Upper lobe of left lung (tissue), 6 donors: ENCODE results near the gene ZNF552. TPM values are rescaled to one million over a fixed set of nuclear protein-coding genes. Genes with fewer than 3 reads are reported as not detected.
"Not testable (repeated sequence)": the region's sequence is repeated elsewhere in the genome, so short reads cannot be mapped to it uniquely, and the experiment has no call there.

Source experiments
- ATAC-seq, 2 donors: fragments of 200-7000 bp; cut with Tn5 transposase; one replicate each; pipeline ENCODE4 v1.9.1; 2022; ENCODE audit warnings: mild to moderate bottlenecking in 2 of 2, moderate library complexity in 2 of 2; ENCODE audit not compliant: low FRiP score in 2 of 2
- DNase-seq, 2 donors: peaks; one replicate each; pipeline ENCODE4 v3.0.0-alpha.2; 2019 to 2020
- H3K27ac ChIP-seq, 4 donors: fragments of 200-600 bp; sonication (generic); one replicate each; pipeline ENCODE4 v1.5.1; 2016 to 2019
- H3K27me3 ChIP-seq, 4 donors: fragments of 200-600 bp; sonication (generic); one replicate each; pipeline ENCODE4 v1.5.1; 2017 to 2019
- H3K36me3 ChIP-seq, 4 donors: fragments of 200-600 bp; sonication (generic); one replicate each; pipeline ENCODE4 v1.5.1; 2016 to 2019
- H3K4me1 ChIP-seq, 4 donors: fragments of 200-600 bp; sonication (generic); one replicate each; pipeline ENCODE4 v1.5.1; 2018 to 2019
- H3K4me3 ChIP-seq, 4 donors: fragments of 200-600 bp; sonication (generic); one replicate each; pipeline ENCODE4 v1.5.1; 2017 to 2019; ENCODE audit warnings: mild to moderate bottlenecking in 2 of 4, moderate library complexity in 1 of 4
- H3K9me3 ChIP-seq, 4 donors: fragments of 200-600 bp; sonication (generic); one replicate each; pipeline ENCODE4 v1.5.1; 2018 to 2019
- EP300 ChIP-seq, 4 donors: sonication (generic); formaldehyde crosslinking; IDR thresholded peaks; one replicate each; pipeline ENCODE4 v1.5.1; 2017; ENCODE audit warnings: antibody characterized with exemption in 4 of 4, control low read depth in 2 of 4
- POLR2A ChIP-seq, 4 donors: fragments of 450-650 bp; IDR thresholded peaks; one replicate each; pipeline ENCODE4 v1.5.1; 2016 to 2017; ENCODE audit warnings: antibody characterized with exemption in 4 of 4, mild to moderate bottlenecking in 2 of 4
- POLR2AphosphoS5 ChIP-seq, 2 donors: sonication (generic); formaldehyde crosslinking; IDR thresholded peaks; one replicate each; pipeline ENCODE4 v1.5.1; 2017; ENCODE audit warnings: antibody characterized with exemption in 2 of 2
- WGBS, 2 donors: methylation state at CpG; one replicate each; pipeline ENCODE4 v1.1.5; 2017 to 2018; 5-methylcytosine and 5-hydroxymethylcytosine counted together
- total RNA-seq, 6 donors: library from RNA; depleted of rRNA in 4 of 6; stranded (reverse); fragments of >200 nt in 4 of 6; gene quantifications; one replicate each; pipeline versions ENCODE4 v1.1.0 to v1.2.1, GENCODE V29; 2016 to 2021
- TF ChIP-seq, protein P1 (sequence below), 6 experiments: fragments of 450-650 bp in 4 of 6; fragments of 200-600 bp in 2 of 6; sonication (generic) in 2 of 6; IDR thresholded peaks; one replicate each; pipeline ENCODE4 v1.5.1; 2016 to 2019; ENCODE audit warnings: antibody characterized with exemption in 6 of 6
- donor health status: DM: no; HTN: no; CAD: no; lungs with moderate emphysema.
- donor health status: DM: no; HTN: yes; CAD: no; lungs with severe emphysema.

The ZNF552 gene
- total RNA-seq, 6 donors from 2014 or later = 12.1 to 68.1 (median 21.0) TPM

DNA sequence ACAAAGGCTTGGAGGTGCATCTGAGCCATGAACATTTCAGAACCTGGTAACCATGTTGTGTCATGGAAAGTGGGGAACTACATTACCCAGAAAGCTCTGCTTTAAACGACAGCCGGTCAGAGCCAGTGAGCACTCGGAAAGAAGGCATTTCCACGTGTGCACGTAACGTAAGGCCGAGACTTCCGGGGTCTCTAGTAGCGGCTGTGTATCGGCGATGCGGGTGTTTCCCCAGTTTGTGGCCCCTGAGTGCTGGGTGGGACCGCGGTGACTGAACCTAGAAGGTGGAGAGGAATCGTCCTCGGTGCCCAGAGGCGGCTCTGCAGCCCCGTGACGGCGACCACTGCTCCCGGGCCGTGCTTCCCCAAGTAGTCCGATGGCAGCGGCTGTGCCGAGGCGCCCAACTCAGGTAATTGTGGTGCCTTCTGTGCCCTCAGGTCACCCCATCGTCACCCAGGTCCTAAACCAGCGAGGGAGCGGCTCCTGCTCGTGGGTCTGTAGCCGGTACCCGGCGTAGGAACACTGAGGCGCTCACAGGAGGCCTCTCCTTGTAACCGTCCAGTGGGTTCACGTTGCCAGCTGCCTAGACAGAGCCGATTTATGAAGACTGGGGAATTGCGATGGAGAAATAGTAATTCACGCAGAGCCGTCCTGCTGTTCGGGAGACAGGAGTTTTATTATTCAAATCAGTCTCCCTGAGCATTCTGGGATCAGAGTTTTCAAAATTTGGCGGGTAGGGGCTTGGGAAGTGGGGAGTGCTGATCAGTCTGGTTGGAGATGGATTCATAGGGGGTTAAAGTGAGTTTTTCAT, 35.2 kb upstream of the ZNF552 start, which contains the start of gene ZNF587:
TSS of gene ZNF587 (plus strand) at position 194 of the 808 bp plus-strand sequence. CDS start at position 374, 180 bp downstream.
- H3K9me3 ChIP-seq = peaks cover 0 to 10% (median 0%) of the 10 kb centered on the region in 4 donors
- peak within 1 kb of the TSS; percentile 58 to 85 (median 77) for H3K27ac ChIP-seq
- H3K36me3 ChIP-seq = peaks cover 0 to 17% (median 7%) of the 10 kb centered on the region in 4 donors
- DNase-seq (peak; percentile 82 to 88), ATAC-seq (peak; percentile 95 to 99)
- not testable (repeated sequence) for H3K27me3 ChIP-seq
- 2 to 3% methylated on average over 15 to 27 of the region's 42 CpGs for WGBS, 2 donors
- H3K4me3 ChIP-seq = peak within 1 kb of the TSS; percentile 76 to 86 (median 82)
- TF ChIP-seq POLR2A (IDR thresholded peaks at IDR 0.05) (peak in 1 of 4 donors; percentile 64), POLR2AphosphoS5 (IDR thresholded peaks at IDR 0.05) (peak; percentile 75 to 77)
- peaks cover 8 to 17% (median 10%) of the 10 kb centered on the region in 4 donors for H3K4me1 ChIP-seq

DNA sequence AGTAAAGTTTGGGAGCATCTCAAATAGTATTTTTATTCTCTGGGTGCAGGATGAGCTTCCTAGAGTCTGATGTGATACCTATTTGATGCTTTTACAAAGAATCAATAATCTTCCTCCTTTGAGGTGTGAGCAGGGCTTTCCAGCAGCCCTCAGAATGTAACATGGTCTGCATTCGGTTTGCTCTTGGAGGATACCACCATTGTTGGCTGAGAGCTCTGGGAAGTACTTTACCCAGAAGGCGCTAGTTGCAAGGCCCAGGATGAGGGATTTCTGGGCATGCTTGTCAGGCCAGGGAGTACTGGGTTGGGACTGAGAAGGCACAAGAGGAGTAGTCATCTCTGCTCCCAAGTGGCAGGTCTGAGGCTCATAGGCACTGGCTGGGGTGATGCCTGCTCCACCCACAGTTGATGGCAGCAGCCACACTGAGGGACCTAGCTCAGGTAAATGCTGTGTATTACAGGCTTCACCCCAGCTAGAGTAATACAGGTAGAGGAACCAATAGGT, 34.5 kb upstream of the ZNF552 start:
- H3K9me3 ChIP-seq, H3K27ac ChIP-seq, H3K27me3 ChIP-seq, DNase-seq, ATAC-seq: not testable (repeated sequence)
- 80 to 90% methylated on average over 1 to 2 of the region's 2 CpGs for WGBS, 2 donors
- peaks cover 0 to 20% (median 7%) of the 10 kb centered on the region in 4 donors for H3K36me3 ChIP-seq
- peak overlapping the region in 3 of 4 donors; percentile 76 to 83 (median 80) for H3K4me3 ChIP-seq
- peaks cover 8 to 17% (median 10%) of the 10 kb centered on the region in 4 donors for H3K4me1 ChIP-seq

DNA sequence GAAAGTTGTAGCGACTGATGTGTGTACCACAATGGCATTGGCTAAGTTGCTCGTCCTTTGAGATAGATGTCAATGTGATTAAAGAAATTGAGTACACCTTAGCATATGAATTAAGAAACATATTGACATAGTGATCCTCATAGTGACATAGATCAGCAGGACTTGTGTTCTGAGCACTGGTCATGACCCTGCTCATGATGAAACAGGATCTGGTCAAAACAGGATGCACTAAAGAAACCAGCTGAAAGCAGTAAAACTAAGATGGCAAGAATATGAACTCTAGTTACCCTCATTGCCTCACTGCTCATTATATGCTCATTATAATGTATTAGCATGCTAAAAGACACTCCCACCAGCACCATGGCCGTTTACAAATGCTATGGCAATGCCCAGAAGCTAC, 32.5 kb upstream of the ZNF552 start:
- not testable (repeated sequence) for ATAC-seq, H3K27me3 ChIP-seq, H3K4me3 ChIP-seq, DNase-seq, H3K27ac ChIP-seq, H3K9me3 ChIP-seq
- 66 to 79% methylated on average over 3 of the region's 3 CpGs for WGBS, 2 donors
- Histone ChIP-seq H3K4me1 (peaks cover 8 to 17% (median 10%) of the 10 kb centered on the region in 4 donors), H3K36me3 (peaks cover 0 to 18% (median 4%) of the 10 kb centered on the region in 4 donors)

DNA sequence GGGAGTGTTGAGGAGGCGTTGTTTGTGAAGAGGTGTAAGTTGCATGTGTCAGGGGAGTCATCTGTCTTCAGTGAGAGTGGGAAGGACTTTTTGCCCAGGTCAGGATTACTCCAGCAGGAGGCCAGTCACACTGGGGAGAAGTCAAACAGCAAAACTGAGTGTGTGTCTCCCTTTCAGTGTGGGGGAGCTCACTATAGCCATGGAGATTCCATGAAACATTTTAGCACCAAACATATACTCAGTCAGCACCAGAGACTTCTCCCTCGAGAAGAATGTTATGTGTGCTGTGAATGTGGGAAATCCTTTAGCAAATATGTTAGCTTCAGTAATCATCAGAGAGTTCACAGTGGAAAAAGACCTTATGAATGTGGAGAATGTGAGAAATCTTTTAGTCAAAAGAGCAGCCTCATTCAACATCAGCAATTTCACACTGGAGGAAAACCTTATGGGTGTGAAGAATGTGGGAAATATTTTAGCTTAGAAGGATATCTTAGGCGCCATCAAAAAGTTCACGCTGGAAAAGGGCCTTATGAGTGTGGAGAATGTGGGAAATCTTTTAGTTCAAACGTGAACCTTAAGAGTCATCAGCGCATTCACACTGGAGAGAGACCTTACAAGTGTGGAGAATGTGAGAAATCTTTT, 26.5 kb upstream of the ZNF552 start:
- Histone ChIP-seq H3K27me3 (no peaks in the 10 kb centered on the region), H3K9me3 (no peaks in the 10 kb centered on the region), H3K27ac (no peak overlapping the region), H3K4me3 (no peak overlapping the region), H3K4me1 (no peaks in the 10 kb centered on the region), H3K36me3 (peaks cover 0 to 52% (median 13%) of the 10 kb centered on the region in 4 donors)
- DNase-seq (no peak), ATAC-seq (no peak)
- no peak for TF ChIP-seq POLR2AphosphoS5 (IDR thresholded peaks at IDR 0.05)
- no peak for TF ChIP-seq POLR2A (IDR thresholded peaks at IDR 0.05)
- TF ChIP-seq, protein P1, sequence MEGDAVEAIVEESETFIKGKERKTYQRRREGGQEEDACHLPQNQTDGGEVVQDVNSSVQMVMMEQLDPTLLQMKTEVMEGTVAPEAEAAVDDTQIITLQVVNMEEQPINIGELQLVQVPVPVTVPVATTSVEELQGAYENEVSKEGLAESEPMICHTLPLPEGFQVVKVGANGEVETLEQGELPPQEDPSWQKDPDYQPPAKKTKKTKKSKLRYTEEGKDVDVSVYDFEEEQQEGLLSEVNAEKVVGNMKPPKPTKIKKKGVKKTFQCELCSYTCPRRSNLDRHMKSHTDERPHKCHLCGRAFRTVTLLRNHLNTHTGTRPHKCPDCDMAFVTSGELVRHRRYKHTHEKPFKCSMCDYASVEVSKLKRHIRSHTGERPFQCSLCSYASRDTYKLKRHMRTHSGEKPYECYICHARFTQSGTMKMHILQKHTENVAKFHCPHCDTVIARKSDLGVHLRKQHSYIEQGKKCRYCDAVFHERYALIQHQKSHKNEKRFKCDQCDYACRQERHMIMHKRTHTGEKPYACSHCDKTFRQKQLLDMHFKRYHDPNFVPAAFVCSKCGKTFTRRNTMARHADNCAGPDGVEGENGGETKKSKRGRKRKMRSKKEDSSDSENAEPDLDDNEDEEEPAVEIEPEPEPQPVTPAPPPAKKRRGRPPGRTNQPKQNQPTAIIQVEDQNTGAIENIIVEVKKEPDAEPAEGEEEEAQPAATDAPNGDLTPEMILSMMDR (IDR thresholded peaks at IDR 0.05) = no peak
- TF ChIP-seq EP300 (IDR thresholded peaks at IDR 0.05) = no peak
- 75 to 83% methylated on average over 5 to 6 of the region's 6 CpGs for WGBS, 2 donors

DNA sequence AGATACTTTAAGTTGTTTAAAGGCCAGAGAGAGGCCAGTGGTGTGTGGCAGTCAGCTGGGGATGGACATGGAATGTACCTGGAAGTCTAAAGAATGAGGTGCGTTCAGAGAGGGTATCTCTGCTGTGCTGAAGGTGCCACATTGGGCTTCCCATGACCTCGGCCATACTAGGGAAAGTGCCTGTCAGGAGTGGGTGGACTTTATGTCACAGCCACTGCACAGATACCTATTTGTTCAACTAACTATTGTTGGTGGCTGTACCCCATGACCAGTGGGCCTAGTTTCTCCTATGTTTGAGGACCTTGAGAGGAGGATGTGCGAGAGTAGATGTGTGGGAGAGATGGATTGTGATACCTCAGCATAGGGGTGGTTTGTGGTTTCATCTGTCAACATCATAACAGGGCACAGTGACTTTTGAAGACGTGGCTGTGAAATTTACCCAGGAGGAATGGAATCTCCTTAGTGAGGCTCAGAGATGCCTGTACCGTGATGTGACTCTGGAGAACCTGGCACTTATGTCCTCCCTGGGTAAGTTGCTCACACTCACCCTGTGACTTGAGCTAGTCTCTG, 24.0 kb upstream of the ZNF552 start:
- not testable (repeated sequence) for ATAC-seq, DNase-seq, H3K9me3 ChIP-seq, H3K4me1 ChIP-seq, H3K27me3 ChIP-seq, H3K27ac ChIP-seq, H3K4me3 ChIP-seq
- H3K36me3 ChIP-seq = peaks cover 0 to 47% (median 12%) of the 10 kb centered on the region in 4 donors
- WGBS, 2 donors = 76 to 88% methylated on average over 5 of the region's 5 CpGs

DNA sequence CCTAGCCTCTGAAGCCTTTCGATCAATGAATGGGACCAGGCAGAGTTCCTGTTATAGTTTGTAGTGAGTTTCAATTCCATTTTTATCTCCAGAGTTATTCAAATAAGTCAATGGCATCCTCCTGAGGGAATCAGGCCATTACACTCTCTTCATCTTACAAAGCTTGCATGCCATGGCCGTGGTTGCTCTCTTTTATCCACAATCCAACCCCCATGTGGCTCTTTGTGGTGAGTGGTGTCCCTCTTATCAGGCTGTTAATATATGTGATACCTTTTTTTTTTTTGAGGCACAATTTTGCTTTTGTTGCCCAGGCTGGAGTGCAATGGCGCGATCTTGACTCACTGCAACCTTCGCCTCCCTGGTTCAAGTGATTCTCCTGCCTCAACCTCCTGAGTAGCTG, 22.3 kb upstream of the ZNF552 start:
- not testable (repeated sequence) for ATAC-seq, H3K27me3 ChIP-seq, H3K4me1 ChIP-seq, DNase-seq, H3K9me3 ChIP-seq, H3K27ac ChIP-seq, H3K4me3 ChIP-seq
- peaks cover 0 to 33% (median 8%) of the 10 kb centered on the region in 4 donors for H3K36me3 ChIP-seq
- WGBS, 2 donors = 94 to 96% methylated on average over 5 of the region's 5 CpGs

DNA sequence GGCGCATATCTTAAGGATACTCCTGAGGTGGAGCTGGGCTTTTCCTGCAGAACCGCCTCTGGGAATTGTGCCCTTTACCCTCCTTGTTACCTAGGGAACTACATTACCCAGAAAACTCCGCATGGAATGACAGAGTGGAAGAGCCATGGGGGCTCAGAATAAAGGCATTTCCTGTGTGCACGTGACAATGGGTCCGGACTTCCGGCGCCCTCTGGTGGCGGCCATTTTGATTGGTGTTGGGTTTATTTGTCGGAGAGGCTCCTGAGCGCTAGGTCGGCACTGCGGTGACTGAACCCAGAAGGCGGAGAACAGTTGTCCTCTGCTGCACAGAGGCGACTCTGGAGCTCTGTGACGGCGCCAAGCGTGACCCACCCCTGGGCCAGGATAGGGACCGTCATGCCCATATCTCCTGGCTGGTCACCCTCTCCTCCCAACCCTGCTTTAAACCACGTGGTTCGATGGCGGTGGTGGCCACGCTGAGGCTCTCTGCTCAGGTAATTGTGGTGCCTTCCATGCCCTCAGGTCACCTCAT, 15.4 kb upstream of the ZNF552 start, which contains the start of gene ZNF587B:
TSS of gene ZNF587B (plus strand) at position 229 of the 532 bp plus-strand sequence. CDS start at position 459, 230 bp downstream.
- H3K27me3 ChIP-seq = no peaks in the 10 kb centered on the region
- peak within 1 kb of the TSS in 3 of 4 donors; percentile 36 to 50 (median 45) for H3K4me3 ChIP-seq
- no peaks in the 10 kb centered on the region for H3K36me3 ChIP-seq
- 33 to 54% methylated on average over 8 to 22 of the region's 22 CpGs for WGBS, 2 donors
- H3K27ac ChIP-seq = peak within 1 kb of the TSS in 1 of 4 donors; percentile 69
- no peaks in the 10 kb centered on the region for H3K9me3 ChIP-seq
- peaks cover 0 to 3% (median 0%) of the 10 kb centered on the region in 4 donors for H3K4me1 ChIP-seq
- ATAC-seq (peak; percentile 65 to 85), DNase-seq (peak in 1 of 2 donors; percentile 42)
- TF ChIP-seq POLR2AphosphoS5 (IDR thresholded peaks at IDR 0.05) = peak; percentile 9 to 26
- TF ChIP-seq POLR2A (IDR thresholded peaks at IDR 0.05) = no peak
- TF ChIP-seq, protein P1 (IDR thresholded peaks at IDR 0.05) = peak in 5 of 6 experiments; percentile 15 to 41 (median 33)
- no peak for TF ChIP-seq EP300 (IDR thresholded peaks at IDR 0.05)
